Smooth muscle cell (in vitro differentiated cells): ENCODE data around the gene ABLIM1. TPM values are rescaled to one million over a fixed set of nuclear protein-coding genes. Genes with fewer than 3 reads are reported as not detected.

Experiments
- DNase-seq: peaks from one replicate; lab custom pipeline; 2025; ENCODE audit not compliant: unreplicated experiment; lab: John Stamatoyannopoulos, UW
- H2AFZ ChIP-seq: fragments of 200-600 bp; sonication (generic); 2 replicates; pipeline ENCODE4 v1.6.0; 2016; ENCODE audit warnings: antibody characterized with exemption, low read depth, mild to moderate bottlenecking
- H3F3A ChIP-seq: fragments of 200-600 bp; sonication (generic); 2 replicates; pipeline ENCODE4 v1.6.0; 2017; ENCODE audit warnings: antibody characterized with exemption, low read depth
- H3K27ac ChIP-seq: fragments of 200-600 bp; sonication (generic); 2 replicates; pipeline ENCODE4 v1.5.1; 2016; ENCODE audit warnings: low read depth, mild to moderate bottlenecking
- H3K27me3 ChIP-seq: fragments of 200-600 bp; sonication (generic); 2 replicates; pipeline ENCODE4 v1.6.1; 2016; ENCODE audit warnings: low read depth, mild to moderate bottlenecking
- H3K36me3 ChIP-seq: fragments of 200-600 bp; sonication (generic); 2 replicates; pipeline ENCODE4 v1.5.1; 2016; ENCODE audit warnings: low read depth
- H3K4me1 ChIP-seq: fragments of 200-600 bp; sonication (generic); 2 replicates; pipeline ENCODE4 v1.5.1; 2016; ENCODE audit warnings: low read depth
- H3K4me2 ChIP-seq: fragments of 200-600 bp; sonication (generic); 2 replicates; pipeline ENCODE4 v1.6.0; 2016; ENCODE audit warnings: mild to moderate bottlenecking
- H3K4me3 ChIP-seq: fragments of 200-600 bp; sonication (generic); 2 replicates; pipeline ENCODE4 v1.5.1; 2016; ENCODE audit warnings: mild to moderate bottlenecking
- H3K79me2 ChIP-seq: fragments of 200-600 bp; sonication (generic); 2 replicates; pipeline ENCODE4 v1.6.0; 2016; ENCODE audit warnings: low read depth, mild to moderate bottlenecking
- H3K9ac ChIP-seq: fragments of 200-600 bp; sonication (generic); 2 replicates; pipeline ENCODE4 v1.6.0; 2016; ENCODE audit warnings: low read depth
- H3K9me3 ChIP-seq: fragments of 200-600 bp; sonication (generic); replicated peaks from 2 replicates; pipeline ENCODE4 v1.5.1; 2016; ENCODE audit warnings: low read depth
- H4K20me1 ChIP-seq: fragments of 200-600 bp; sonication (generic); 2 replicates; pipeline ENCODE4 v1.6.0; 2016; ENCODE audit warnings: low read depth
- WGBS: methylation state at CpG from one replicate; pipeline ENCODE4 v1.1.7; 2016; ENCODE audit warnings: low lambda C conversion rate; 5-methylcytosine and 5-hydroxymethylcytosine counted together
- polyA plus RNA-seq: library from polyadenylated mRNA; unstranded; fragments of >200 nt; fragmentation: Nextera tagmentation; extraction: Ambion mirVana; gene quantifications from 2 replicates; pipeline ENCODE4 v1.2.1, GENCODE V29; 2016
- total RNA-seq: library from RNA; depleted of rRNA; stranded (reverse); fragments of >200 nt; gene quantifications from 2 replicates; pipeline ENCODE4 v1.2.3, GENCODE V29; 2014
- TF ChIP-seq, protein P1 (sequence below): fragments of 200-600 bp; sonication (generic); IDR thresholded peaks from 2 replicates; pipeline ENCODE4 v1.5.1; 2017; ENCODE audit warnings: borderline replicate concordance, mild to moderate bottlenecking, antibody characterized with exemption; ENCODE audit not compliant: insufficient read depth, poor library complexity, severe bottlenecking

The ABLIM1 gene
- total and polyA plus RNA-seq, 2 experiments from 2014 or later, result 1.6 to 17.6 TPM

DNA sequence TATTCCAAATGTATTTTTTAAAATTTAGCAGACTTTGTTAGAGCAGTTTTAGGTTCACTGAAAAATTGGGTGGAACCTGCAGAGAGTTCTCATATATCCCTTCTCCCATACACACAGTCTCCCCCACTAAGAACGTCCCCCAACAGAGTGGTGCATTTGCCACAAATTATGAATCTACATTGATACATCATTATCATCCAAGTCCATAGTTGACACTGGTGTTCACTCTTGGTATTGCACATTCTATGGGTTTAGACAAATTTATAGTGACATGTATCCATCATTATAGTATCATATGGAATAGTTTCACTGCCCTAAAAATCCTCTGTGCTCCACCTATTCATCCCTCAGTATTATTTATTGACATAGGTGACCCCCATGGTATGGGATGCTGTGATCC, 156.4 kb downstream of the ABLIM1 start:
- Histone ChIP-seq H3K36me3 (no peaks in the 10 kb centered on the region), H3K27me3 (no peaks in the 10 kb centered on the region), H3F3A (no peaks in the 10 kb centered on the region), H3K4me3 (no peak overlapping the region), H3K9ac (no peak overlapping the region), H3K27ac (no peak overlapping the region), H4K20me1 (no peaks in the 10 kb centered on the region), H3K9me3 (no peaks in the 10 kb centered on the region), H2AFZ (no peak overlapping the region), H3K79me2 (no peaks in the 10 kb centered on the region), H3K4me2 (no peak overlapping the region), H3K4me1 (no peaks in the 10 kb centered on the region)
- no peak for DNase-seq
- TF ChIP-seq, protein P1, sequence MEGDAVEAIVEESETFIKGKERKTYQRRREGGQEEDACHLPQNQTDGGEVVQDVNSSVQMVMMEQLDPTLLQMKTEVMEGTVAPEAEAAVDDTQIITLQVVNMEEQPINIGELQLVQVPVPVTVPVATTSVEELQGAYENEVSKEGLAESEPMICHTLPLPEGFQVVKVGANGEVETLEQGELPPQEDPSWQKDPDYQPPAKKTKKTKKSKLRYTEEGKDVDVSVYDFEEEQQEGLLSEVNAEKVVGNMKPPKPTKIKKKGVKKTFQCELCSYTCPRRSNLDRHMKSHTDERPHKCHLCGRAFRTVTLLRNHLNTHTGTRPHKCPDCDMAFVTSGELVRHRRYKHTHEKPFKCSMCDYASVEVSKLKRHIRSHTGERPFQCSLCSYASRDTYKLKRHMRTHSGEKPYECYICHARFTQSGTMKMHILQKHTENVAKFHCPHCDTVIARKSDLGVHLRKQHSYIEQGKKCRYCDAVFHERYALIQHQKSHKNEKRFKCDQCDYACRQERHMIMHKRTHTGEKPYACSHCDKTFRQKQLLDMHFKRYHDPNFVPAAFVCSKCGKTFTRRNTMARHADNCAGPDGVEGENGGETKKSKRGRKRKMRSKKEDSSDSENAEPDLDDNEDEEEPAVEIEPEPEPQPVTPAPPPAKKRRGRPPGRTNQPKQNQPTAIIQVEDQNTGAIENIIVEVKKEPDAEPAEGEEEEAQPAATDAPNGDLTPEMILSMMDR, result no peak
- WGBS, result 97% methylated on average over 1 of the region's 1 CpG

DNA sequence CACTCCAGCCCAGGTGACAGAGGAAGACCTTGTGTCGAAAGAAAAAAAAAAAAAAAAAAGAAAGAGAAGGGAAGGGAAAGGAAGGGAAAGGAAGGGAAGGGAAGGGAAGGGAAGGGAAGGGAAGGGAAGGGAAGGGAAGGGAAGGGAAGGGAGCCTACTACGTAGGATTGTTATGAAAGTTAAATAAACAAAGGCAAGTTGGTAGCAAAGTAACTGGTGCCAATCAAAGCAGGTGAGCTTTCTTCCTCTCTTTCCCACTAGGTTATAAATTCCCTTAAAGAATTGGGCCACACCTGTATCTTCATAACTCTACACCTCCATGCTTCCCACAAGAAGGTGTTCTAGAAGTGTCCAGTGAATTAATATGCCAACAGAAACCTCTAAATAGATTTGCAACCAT, 157.4 kb downstream of the ABLIM1 start:
- Histone ChIP-seq H4K20me1 (no peaks in the 10 kb centered on the region), H3K4me2 (no peak overlapping the region), H3K9ac (no peak overlapping the region), H3K4me1 (no peaks in the 10 kb centered on the region), H3K27ac (no peak overlapping the region), H2AFZ (no peak overlapping the region), H3K9me3 (no peaks in the 10 kb centered on the region), H3K4me3 (no peak overlapping the region), H3F3A (no peaks in the 10 kb centered on the region), H3K36me3 (no peaks in the 10 kb centered on the region), H3K27me3 (no peaks in the 10 kb centered on the region), H3K79me2 (no peaks in the 10 kb centered on the region)
- DNase-seq, result no peak
- 94% methylated on average over 2 of the region's 2 CpGs for WGBS
- TF ChIP-seq, protein P1, result no peak

GRCh38 chr10:114499630-114500190, 158.4 kb downstream of the ABLIM1 start:
- Histone ChIP-seq H3F3A (no peaks in the 10 kb centered on the region), H3K4me3 (no peak overlapping the region), H3K4me1 (no peaks in the 10 kb centered on the region), H3K79me2 (no peaks in the 10 kb centered on the region), H4K20me1 (no peaks in the 10 kb centered on the region), H2AFZ (no peak overlapping the region), H3K9ac (no peak overlapping the region), H3K4me2 (no peak overlapping the region), H3K9me3 (no peaks in the 10 kb centered on the region), H3K27ac (no peak overlapping the region), H3K36me3 (no peaks in the 10 kb centered on the region), H3K27me3 (no peaks in the 10 kb centered on the region)
- no peak for DNase-seq
- TF ChIP-seq, protein P1, result no peak
- WGBS, result 86% methylated on average over 8 of the region's 8 CpGs

- Histone ChIP-seq H3F3A (no peaks in the 10 kb centered on the region), H3K27ac (no peak overlapping the region), H3K36me3 (no peaks in the 10 kb centered on the region), H3K9ac (no peak overlapping the region), H3K4me1 (no peaks in the 10 kb centered on the region), H3K9me3 (no peaks in the 10 kb centered on the region), H3K4me2 (no peak overlapping the region), H2AFZ (no peak overlapping the region), H3K27me3 (no peaks in the 10 kb centered on the region), H3K79me2 (no peaks in the 10 kb centered on the region), H3K4me3 (no peak overlapping the region), H4K20me1 (no peaks in the 10 kb centered on the region)
- no peak for DNase-seq
- TF ChIP-seq, protein P1, result no peak
- WGBS, result 93% methylated on average over 2 of the region's 2 CpGs
These were observed 159.0 kb downstream of the ABLIM1 start for GRCh38 chr10:114499116-114499515.
